Esophagus squamous epithelium (tissue), 4 donors: ENCODE data around the gene TFAP2A.

Experiments
- POLR2A ChIP-seq, 4 donors: fragments of 450-650 bp; IDR thresholded peaks; one replicate each; pipeline ENCODE4 v1.6.1; 2017; ENCODE audit warnings: antibody characterized with exemption in 4 of 4, mild to moderate bottlenecking in 4 of 4, moderate library complexity in 3 of 4
- TF ChIP-seq, protein P1 (sequence below), 6 experiments: fragments of 450-650 bp in 4 of 6; fragments of 200-600 bp in 2 of 6; sonication (generic) in 2 of 6; IDR thresholded peaks; one replicate each; pipeline ENCODE4 v1.5.1; 2016 to 2019; ENCODE audit warnings: antibody characterized with exemption in 6 of 6, mild to moderate bottlenecking in 4 of 6, moderate library complexity in 4 of 6

DNA sequence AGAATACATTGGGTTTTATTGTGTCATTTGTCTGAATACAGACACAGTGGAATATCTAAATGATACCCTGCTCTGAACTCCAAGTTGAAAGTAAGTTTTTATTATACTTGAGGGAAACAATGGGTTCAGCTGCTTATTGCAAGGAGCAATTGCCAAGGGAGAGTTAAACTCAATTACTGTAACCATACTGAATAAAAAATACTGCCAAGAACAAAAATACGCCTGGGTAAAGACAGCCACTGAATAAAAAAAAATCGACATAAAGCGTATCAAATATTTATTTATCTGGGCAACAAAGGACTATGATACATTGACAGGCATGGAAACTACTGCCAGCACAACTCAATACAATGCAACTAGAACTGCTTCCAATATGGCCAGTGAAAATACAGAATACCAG lies 18.1 kb downstream of the TFAP2A start:
- TF ChIP-seq, protein P1, sequence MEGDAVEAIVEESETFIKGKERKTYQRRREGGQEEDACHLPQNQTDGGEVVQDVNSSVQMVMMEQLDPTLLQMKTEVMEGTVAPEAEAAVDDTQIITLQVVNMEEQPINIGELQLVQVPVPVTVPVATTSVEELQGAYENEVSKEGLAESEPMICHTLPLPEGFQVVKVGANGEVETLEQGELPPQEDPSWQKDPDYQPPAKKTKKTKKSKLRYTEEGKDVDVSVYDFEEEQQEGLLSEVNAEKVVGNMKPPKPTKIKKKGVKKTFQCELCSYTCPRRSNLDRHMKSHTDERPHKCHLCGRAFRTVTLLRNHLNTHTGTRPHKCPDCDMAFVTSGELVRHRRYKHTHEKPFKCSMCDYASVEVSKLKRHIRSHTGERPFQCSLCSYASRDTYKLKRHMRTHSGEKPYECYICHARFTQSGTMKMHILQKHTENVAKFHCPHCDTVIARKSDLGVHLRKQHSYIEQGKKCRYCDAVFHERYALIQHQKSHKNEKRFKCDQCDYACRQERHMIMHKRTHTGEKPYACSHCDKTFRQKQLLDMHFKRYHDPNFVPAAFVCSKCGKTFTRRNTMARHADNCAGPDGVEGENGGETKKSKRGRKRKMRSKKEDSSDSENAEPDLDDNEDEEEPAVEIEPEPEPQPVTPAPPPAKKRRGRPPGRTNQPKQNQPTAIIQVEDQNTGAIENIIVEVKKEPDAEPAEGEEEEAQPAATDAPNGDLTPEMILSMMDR (IDR thresholded peaks at IDR 0.05): no peak
- TF ChIP-seq POLR2A (IDR thresholded peaks at IDR 0.05): no peak
